Measurements from ENCODE around the gene FAM162A.

DNA sequence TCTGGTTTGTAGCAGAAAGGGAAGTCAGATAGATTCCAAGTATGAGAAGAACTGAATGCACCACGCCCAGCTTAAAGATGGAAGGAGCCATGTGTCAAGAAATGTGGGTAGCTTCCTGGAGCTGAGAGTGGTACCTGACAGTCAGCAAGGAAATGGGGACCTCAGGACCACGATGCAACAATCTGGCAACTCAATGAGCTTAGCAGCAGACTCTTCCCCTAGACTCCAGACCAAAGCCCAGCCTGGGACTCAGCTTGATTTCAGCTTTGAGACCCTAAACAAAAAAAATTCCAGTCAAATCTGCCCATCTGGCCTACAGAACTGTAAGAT is 25.3 kb upstream of the FAM162A start:
- TF ChIP-seq, protein P1, sequence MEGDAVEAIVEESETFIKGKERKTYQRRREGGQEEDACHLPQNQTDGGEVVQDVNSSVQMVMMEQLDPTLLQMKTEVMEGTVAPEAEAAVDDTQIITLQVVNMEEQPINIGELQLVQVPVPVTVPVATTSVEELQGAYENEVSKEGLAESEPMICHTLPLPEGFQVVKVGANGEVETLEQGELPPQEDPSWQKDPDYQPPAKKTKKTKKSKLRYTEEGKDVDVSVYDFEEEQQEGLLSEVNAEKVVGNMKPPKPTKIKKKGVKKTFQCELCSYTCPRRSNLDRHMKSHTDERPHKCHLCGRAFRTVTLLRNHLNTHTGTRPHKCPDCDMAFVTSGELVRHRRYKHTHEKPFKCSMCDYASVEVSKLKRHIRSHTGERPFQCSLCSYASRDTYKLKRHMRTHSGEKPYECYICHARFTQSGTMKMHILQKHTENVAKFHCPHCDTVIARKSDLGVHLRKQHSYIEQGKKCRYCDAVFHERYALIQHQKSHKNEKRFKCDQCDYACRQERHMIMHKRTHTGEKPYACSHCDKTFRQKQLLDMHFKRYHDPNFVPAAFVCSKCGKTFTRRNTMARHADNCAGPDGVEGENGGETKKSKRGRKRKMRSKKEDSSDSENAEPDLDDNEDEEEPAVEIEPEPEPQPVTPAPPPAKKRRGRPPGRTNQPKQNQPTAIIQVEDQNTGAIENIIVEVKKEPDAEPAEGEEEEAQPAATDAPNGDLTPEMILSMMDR (IDR thresholded peaks at IDR 0.05; ENCODE audit: low read depth, low read length, poor library complexity, severe bottlenecking): no peak
- no peak for TF ChIP-seq EZH2phosphoT487 (IDR thresholded peaks at IDR 0.05; ENCODE audit: borderline replicate concordance, low read length)

All from DOHH2 (cell line).